AG04450 (cell line): ENCODE results near the gene ADAMTSL1. TPM values are rescaled to one million over a fixed set of nuclear protein-coding genes. Genes with fewer than 3 reads are reported as not detected.
A peak's percentile ranks its signal among the peaks of the same experiment; 100 is the strongest.

Experiments used
- CTCF ChIA-PET: fragments of 300-600, 350-600 bp; formaldehyde crosslinking; extraction: SDS; loops from one replicate; lab custom pipeline; 2022; ENCODE audit warnings: antibody characterized with exemption, inconsistent platforms; lab: Charles Lee
- POLR2A ChIA-PET: fragments of 350-600 bp; formaldehyde crosslinking; extraction: SDS; loops from one replicate; lab custom pipeline; 2021; ENCODE audit warnings: antibody characterized with exemption, inconsistent platforms; lab: Yijun Ruan, JAX
- DNase-seq: peaks from one replicate; pipeline ENCODE4 v3.0.0-alpha.2; 2011; ENCODE audit warnings: low read depth, low spot score
- H3K27ac ChIP-seq: one replicate; pipeline ENCODE4 v1.5.1; 2012; ENCODE audit warnings: low read depth, low read length, control low read depth
- H3K27me3 ChIP-seq: one replicate; pipeline ENCODE4 v1.6.0; 2012; ENCODE audit warnings: low read length; ENCODE audit not compliant: control insufficient read depth, insufficient read depth
- H3K4me3 ChIP-seq: 2 replicates; pipeline ENCODE4 v1.5.1; 2011; ENCODE audit warnings: mild to moderate bottlenecking, low read depth, low read length, control low read depth
- H3K9me3 ChIP-seq: 2 replicates; pipeline ENCODE4 v1.5.1; 2012; ENCODE audit warnings: low read length; ENCODE audit not compliant: control insufficient read depth, insufficient read depth
- polyA plus RNA-seq: library from polyadenylated mRNA; depleted of rRNA; stranded (reverse); fragments of >200 nt; gene quantifications from 2 replicates; pipeline ENCODE4 v1.2.3, GENCODE V29; 2011
- TF ChIP-seq, protein P1 (sequence below): IDR thresholded peaks from 2 replicates; pipeline ENCODE4 v1.5.1; 2011; ENCODE audit warnings: low read depth, low read length, control low read depth, inconsistent platforms

The ADAMTSL1 gene
- polyA plus RNA-seq, 1 experiment = 22.2 TPM

- POLR2A ChIA-PET = no interaction called here
- DNase-seq = peak; percentile 45
These were observed 270.0 kb downstream of the ADAMTSL1 start for GRCh38 chr9:18743971-18744370.

GRCh38 chr9:18745710-18746109 is 271.8 kb downstream of the ADAMTSL1 start:
- Histone ChIP-seq H3K9me3 (no peaks in the 10 kb centered on the region), H3K27me3 (no peaks in the 10 kb centered on the region), H3K27ac (no peak overlapping the region), H3K4me3 (no peak overlapping the region)
- ChIA-PET POLR2A (no interaction called here), CTCF (no interaction called here)
- no peak for DNase-seq
- TF ChIP-seq, protein P1, sequence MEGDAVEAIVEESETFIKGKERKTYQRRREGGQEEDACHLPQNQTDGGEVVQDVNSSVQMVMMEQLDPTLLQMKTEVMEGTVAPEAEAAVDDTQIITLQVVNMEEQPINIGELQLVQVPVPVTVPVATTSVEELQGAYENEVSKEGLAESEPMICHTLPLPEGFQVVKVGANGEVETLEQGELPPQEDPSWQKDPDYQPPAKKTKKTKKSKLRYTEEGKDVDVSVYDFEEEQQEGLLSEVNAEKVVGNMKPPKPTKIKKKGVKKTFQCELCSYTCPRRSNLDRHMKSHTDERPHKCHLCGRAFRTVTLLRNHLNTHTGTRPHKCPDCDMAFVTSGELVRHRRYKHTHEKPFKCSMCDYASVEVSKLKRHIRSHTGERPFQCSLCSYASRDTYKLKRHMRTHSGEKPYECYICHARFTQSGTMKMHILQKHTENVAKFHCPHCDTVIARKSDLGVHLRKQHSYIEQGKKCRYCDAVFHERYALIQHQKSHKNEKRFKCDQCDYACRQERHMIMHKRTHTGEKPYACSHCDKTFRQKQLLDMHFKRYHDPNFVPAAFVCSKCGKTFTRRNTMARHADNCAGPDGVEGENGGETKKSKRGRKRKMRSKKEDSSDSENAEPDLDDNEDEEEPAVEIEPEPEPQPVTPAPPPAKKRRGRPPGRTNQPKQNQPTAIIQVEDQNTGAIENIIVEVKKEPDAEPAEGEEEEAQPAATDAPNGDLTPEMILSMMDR = no peak

More at GRCh38 chr9:18743971-18744370, 270.0 kb downstream of the ADAMTSL1 start:
- H3K27me3 ChIP-seq = no peaks in the 10 kb centered on the region
- CTCF ChIA-PET = no interaction called here
- H3K4me3 ChIP-seq = no peak overlapping the region
- no peaks in the 10 kb centered on the region for H3K9me3 ChIP-seq
- TF ChIP-seq, protein P1 = no peak
- no peak overlapping the region for H3K27ac ChIP-seq

GRCh38 chr9:18746631-18747030 is 272.7 kb downstream of the ADAMTSL1 start:
- no peaks in the 10 kb centered on the region for H3K9me3 ChIP-seq
- no peak for DNase-seq
- no peak overlapping the region for H3K4me3 ChIP-seq
- ChIA-PET CTCF (interaction anchor here (1.4 to 1.5 kb wide), 2 partner anchors 9 to 492 kb away, joined by 3 to 5 read pairs; no protein-coding TSS in a partner anchor), POLR2A (no interaction called here)
- TF ChIP-seq, protein P1 = no peak
- H3K27me3 ChIP-seq = no peaks in the 10 kb centered on the region
- H3K27ac ChIP-seq = no peak overlapping the region

DNA sequence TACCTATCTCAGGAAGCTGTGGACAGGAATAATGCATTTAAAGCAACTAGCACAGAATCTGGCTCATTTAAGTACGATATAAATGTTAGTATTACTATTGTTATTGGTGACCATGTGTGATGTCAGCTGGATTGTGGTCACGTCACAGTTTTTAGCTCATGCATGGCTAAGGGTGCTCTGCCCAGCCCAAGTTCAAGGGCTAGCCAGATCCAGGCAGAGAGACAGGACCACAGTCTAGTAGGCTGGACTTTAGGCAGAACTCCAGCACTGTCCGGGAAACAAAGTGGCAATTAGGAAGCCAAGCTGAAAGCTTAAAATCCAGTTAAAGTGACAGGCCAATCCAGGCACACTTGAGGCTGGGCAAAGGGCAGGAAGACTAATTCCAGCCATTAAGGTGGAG is 273.6 kb downstream of the ADAMTSL1 start:
- H3K27me3 ChIP-seq = no peaks in the 10 kb centered on the region
- H3K4me3 ChIP-seq = no peak overlapping the region
- no peaks in the 10 kb centered on the region for H3K9me3 ChIP-seq
- peak overlapping the region; percentile 42 for H3K27ac ChIP-seq
- POLR2A ChIA-PET = interaction anchor here (1.0 to 1.7 kb wide), 3 partner anchors 9 to 384 kb away, joined by 3 to 11 read pairs (median 5); no protein-coding TSS in a partner anchor
- TF ChIP-seq, protein P1 = no peak
- CTCF ChIA-PET = interaction anchor here (0.9 to 1.5 kb wide), 5 partner anchors 8 to 493 kb away, joined by 3 to 5 read pairs (median 3); no protein-coding TSS in a partner anchor
- no peak for DNase-seq

DNA sequence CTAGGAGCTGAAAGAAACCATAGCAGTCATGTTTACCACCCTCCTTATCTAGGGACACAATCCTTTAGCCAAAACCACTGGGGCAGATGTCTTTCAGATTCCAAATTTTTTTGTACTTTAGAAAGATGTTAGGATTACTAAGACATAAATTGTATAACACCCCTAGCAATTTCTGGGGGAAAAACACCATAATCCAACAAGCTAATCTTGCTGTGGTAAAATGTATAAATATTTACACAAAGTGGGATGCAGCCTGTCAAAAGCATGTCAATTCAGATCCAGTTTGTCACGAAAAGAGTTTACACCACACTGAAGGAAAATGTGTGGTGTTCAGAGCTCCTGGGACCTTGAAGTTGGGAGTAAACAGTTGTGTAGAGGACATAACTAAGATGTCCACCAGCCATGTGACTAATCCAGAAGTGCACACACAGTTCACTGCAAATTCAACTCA is 274.3 kb downstream of the ADAMTSL1 start:
- TF ChIP-seq, protein P1 = no peak
- no peak overlapping the region for H3K27ac ChIP-seq
- peak; percentile 52 for DNase-seq
- no peaks in the 10 kb centered on the region for H3K27me3 ChIP-seq
- ChIA-PET POLR2A (interaction anchor here (1.0 to 1.7 kb wide), 3 partner anchors 8 to 385 kb away, joined by 3 to 11 read pairs (median 5); no protein-coding TSS in a partner anchor), CTCF (interaction anchor here (0.5 to 1.2 kb wide), 3 partner anchors 21 to 1836 kb away, joined by 3 to 5 read pairs (median 3); no protein-coding TSS in a partner anchor)
- no peak overlapping the region for H3K4me3 ChIP-seq
- no peaks in the 10 kb centered on the region for H3K9me3 ChIP-seq
